Esophagus squamous epithelium (tissue), 4 donors: ENCODE results near the gene ATP5MC2.

Source experiments
- CTCF ChIP-seq, 6 experiments: fragments of 450-650 bp in 4 of 6; fragments of 200-600 bp in 2 of 6; sonication (generic) in 2 of 6; IDR thresholded peaks; one replicate each; pipeline ENCODE4 v1.5.1; 2016 to 2019; ENCODE audit warnings: antibody characterized with exemption in 6 of 6, mild to moderate bottlenecking in 4 of 6, moderate library complexity in 4 of 6
- POLR2A ChIP-seq, 4 donors: fragments of 450-650 bp; IDR thresholded peaks; one replicate each; pipeline ENCODE4 v1.6.1; 2017; ENCODE audit warnings: antibody characterized with exemption in 4 of 4, mild to moderate bottlenecking in 4 of 4, moderate library complexity in 3 of 4

- TF ChIP-seq CTCF (IDR thresholded peaks at IDR 0.05) (no peak), POLR2A (IDR thresholded peaks at IDR 0.05) (no peak)
Measured at GRCh38 chr12:53676656-53677015, 753 bp upstream of the ATP5MC2 start.
